Ectodermal cell (in vitro differentiated cells): ENCODE measurements around the gene VWA2.

Experiments used
- H3K27ac ChIP-seq: 2 replicates; pipeline ENCODE4 v1.7.0; 2013; ENCODE audit warnings: mild to moderate bottlenecking, low read depth, low read length; ENCODE audit not compliant: insufficient read depth, poor library complexity, severe bottlenecking
- H3K27me3 ChIP-seq: 2 replicates; pipeline ENCODE4 v1.7.0; 2013; ENCODE audit warnings: mild to moderate bottlenecking, low read length; ENCODE audit not compliant: insufficient read depth, control insufficient read depth, poor library complexity, severe bottlenecking
- H3K36me3 ChIP-seq: one replicate; pipeline ENCODE4 v1.7.0; 2013; ENCODE audit warnings: low read length; ENCODE audit not compliant: control insufficient read depth, insufficient read depth
- H3K4me1 ChIP-seq: one replicate; pipeline ENCODE4 v1.7.0; 2013; ENCODE audit warnings: low read length; ENCODE audit not compliant: control insufficient read depth, insufficient read depth
- H3K4me3 ChIP-seq: 2 replicates; pipeline ENCODE4 v1.7.0; 2013; ENCODE audit warnings: low read depth, low read length, control low read depth; ENCODE audit not compliant: insufficient read depth
- H3K9me3 ChIP-seq: 2 replicates; pipeline ENCODE4 v1.7.0; 2013; ENCODE audit warnings: mild to moderate bottlenecking, low read length, moderate library complexity; ENCODE audit not compliant: control insufficient read depth
- WGBS, 2 experiments: methylation state at CpG; one replicate each; pipeline ENCODE4 v1.1.7; 2013; ENCODE audit warnings: missing lambda C conversion rate in 2 of 2; 5-methylcytosine and 5-hydroxymethylcytosine counted together

VWA2 gene

GRCh38 chr10:114281461-114281860 is 42.4 kb downstream of the VWA2 start:
- H3K27ac ChIP-seq: no peak overlapping the region
- H3K27me3 ChIP-seq: no peaks in the 10 kb centered on the region
- 85 to 86% methylated on average over 5 of the region's 5 CpGs for WGBS, 2 experiments
- H3K4me3 ChIP-seq: no peak overlapping the region
- no peaks in the 10 kb centered on the region for H3K4me1 ChIP-seq
- no peaks in the 10 kb centered on the region for H3K9me3 ChIP-seq
- H3K36me3 ChIP-seq: no peaks in the 10 kb centered on the region

GRCh38 chr10:114282526-114282925 is 43.5 kb downstream of the VWA2 start:
- no peaks in the 10 kb centered on the region for H3K9me3 ChIP-seq
- no peaks in the 10 kb centered on the region for H3K4me1 ChIP-seq
- H3K4me3 ChIP-seq: no peak overlapping the region
- H3K27me3 ChIP-seq: no peaks in the 10 kb centered on the region
- no peak overlapping the region for H3K27ac ChIP-seq
- no peaks in the 10 kb centered on the region for H3K36me3 ChIP-seq
- 90 to 94% methylated on average over 2 of the region's 2 CpGs for WGBS, 2 experiments

- Histone ChIP-seq H3K27me3 (no peaks in the 10 kb centered on the region), H3K4me3 (no peak overlapping the region), H3K4me1 (no peaks in the 10 kb centered on the region), H3K36me3 (no peaks in the 10 kb centered on the region), H3K9me3 (no peaks in the 10 kb centered on the region), H3K27ac (no peak overlapping the region)
- 94 to 96% methylated on average over 10 of the region's 10 CpGs for whole genome bisulfite sequencing, 2 experiments
These were observed 44.0 kb downstream of the VWA2 start for GRCh38 chr10:114283091-114283490.

GRCh38 chr10:114283535-114284234 is 44.6 kb downstream of the VWA2 start:
- no peaks in the 10 kb centered on the region for H3K36me3 ChIP-seq
- H3K4me3 ChIP-seq: no peak overlapping the region
- H3K27ac ChIP-seq: no peak overlapping the region
- no peaks in the 10 kb centered on the region for H3K9me3 ChIP-seq
- no peaks in the 10 kb centered on the region for H3K4me1 ChIP-seq
- H3K27me3 ChIP-seq: no peaks in the 10 kb centered on the region
- 91 to 94% methylated on average over 6 of the region's 6 CpGs for WGBS, 2 experiments

- H3K36me3 ChIP-seq: no peaks in the 10 kb centered on the region
- H3K4me1 ChIP-seq: no peaks in the 10 kb centered on the region
- WGBS, 2 experiments: 94 to 95% methylated on average over 13 of the region's 13 CpGs
- H3K4me3 ChIP-seq: no peak overlapping the region
- no peaks in the 10 kb centered on the region for H3K27me3 ChIP-seq
- no peaks in the 10 kb centered on the region for H3K9me3 ChIP-seq
- H3K27ac ChIP-seq: no peak overlapping the region
These were observed 45.5 kb downstream of the VWA2 start for GRCh38 chr10:114284346-114285071.

GRCh38 chr10:114285961-114286441 is 46.9 kb downstream of the VWA2 start:
- Histone ChIP-seq H3K4me3 (no peak overlapping the region), H3K27ac (no peak overlapping the region), H3K9me3 (no peaks in the 10 kb centered on the region), H3K4me1 (no peaks in the 10 kb centered on the region), H3K36me3 (no peaks in the 10 kb centered on the region), H3K27me3 (no peaks in the 10 kb centered on the region)
- 91 to 93% methylated on average over 31 of the region's 31 CpGs for WGBS, 2 experiments

- no peaks in the 10 kb centered on the region for H3K36me3 ChIP-seq
- no peak overlapping the region for H3K4me3 ChIP-seq
- no peaks in the 10 kb centered on the region for H3K4me1 ChIP-seq
- WGBS, 2 experiments: 92 to 94% methylated on average over 8 of the region's 8 CpGs
- no peaks in the 10 kb centered on the region for H3K27me3 ChIP-seq
- no peak overlapping the region for H3K27ac ChIP-seq
- no peaks in the 10 kb centered on the region for H3K9me3 ChIP-seq
These were observed 47.9 kb downstream of the VWA2 start for GRCh38 chr10:114286921-114287320.

- 93 to 95% methylated on average over 11 of the region's 11 CpGs for WGBS, 2 experiments
- Histone ChIP-seq H3K9me3 (no peaks in the 10 kb centered on the region), H3K4me3 (no peak overlapping the region), H3K4me1 (no peaks in the 10 kb centered on the region), H3K36me3 (no peaks in the 10 kb centered on the region), H3K27me3 (no peaks in the 10 kb centered on the region), H3K27ac (no peak overlapping the region)
These were observed 49.5 kb downstream of the VWA2 start for GRCh38 chr10:114288424-114289095.

GRCh38 chr10:114289096-114289436 is 50.0 kb downstream of the VWA2 start:
- no peak overlapping the region for H3K27ac ChIP-seq
- H3K4me1 ChIP-seq: no peaks in the 10 kb centered on the region
- WGBS, 2 experiments: 95 to 96% methylated on average over 16 of the region's 16 CpGs
- no peaks in the 10 kb centered on the region for H3K27me3 ChIP-seq
- no peak overlapping the region for H3K4me3 ChIP-seq
- H3K9me3 ChIP-seq: no peaks in the 10 kb centered on the region
- no peaks in the 10 kb centered on the region for H3K36me3 ChIP-seq

- 96% methylated on average over 10 of the region's 10 CpGs for WGBS, 2 experiments
- no peaks in the 10 kb centered on the region for H3K36me3 ChIP-seq
- no peak overlapping the region for H3K4me3 ChIP-seq
- no peaks in the 10 kb centered on the region for H3K9me3 ChIP-seq
- no peaks in the 10 kb centered on the region for H3K4me1 ChIP-seq
- no peak overlapping the region for H3K27ac ChIP-seq
- H3K27me3 ChIP-seq: no peaks in the 10 kb centered on the region
These were observed 51.0 kb downstream of the VWA2 start for GRCh38 chr10:114290038-114290437.
